ENCODE results near the gene ETHE1. TPM values are rescaled to one million over a fixed set of nuclear protein-coding genes. Genes with fewer than 3 reads are reported as not detected.

The ETHE1 gene
- total and polyA plus RNA-seq, 2 of the 8 experiments (the other 6 are each of a cell fraction or from before 2014, with no cell fraction given): 19.9 to 96.0 TPM

DNA sequence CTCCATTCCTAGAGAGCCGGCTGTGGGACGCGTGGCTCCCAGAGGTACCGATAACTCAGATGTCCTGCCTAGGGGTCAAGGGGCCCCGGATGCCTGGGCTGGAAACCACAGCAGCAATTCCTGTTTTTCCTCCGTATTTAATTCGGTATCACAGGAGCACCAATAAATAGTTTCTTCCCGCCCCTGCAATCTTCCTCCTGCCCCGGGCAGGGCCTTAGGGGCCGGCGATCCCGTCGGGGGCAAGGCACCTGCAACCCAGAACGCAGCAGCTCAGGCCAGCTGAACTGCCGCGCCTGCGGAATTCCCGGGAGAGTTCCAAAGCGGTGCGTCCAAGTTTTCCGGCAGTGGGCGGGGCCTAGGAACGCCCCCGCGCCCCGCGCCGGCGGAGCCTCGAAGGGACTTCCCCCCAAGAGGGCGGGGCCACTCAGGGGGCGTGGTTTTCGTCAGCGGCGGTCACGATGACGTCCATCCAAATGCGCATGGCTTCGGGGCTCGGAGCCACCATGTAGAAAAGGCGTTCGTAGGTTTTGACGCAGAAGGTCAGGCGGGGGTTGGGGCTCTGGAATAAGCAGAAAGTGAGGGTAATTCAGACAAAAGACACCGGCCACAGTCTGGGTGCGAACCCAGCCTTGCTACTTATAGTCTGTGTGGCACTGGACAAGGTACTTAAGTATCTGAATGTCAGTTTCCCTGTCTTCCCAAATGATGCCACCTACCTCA, 51.9 kb downstream of the ETHE1 start (continued):
- TF ChIP-seq, protein P1, sequence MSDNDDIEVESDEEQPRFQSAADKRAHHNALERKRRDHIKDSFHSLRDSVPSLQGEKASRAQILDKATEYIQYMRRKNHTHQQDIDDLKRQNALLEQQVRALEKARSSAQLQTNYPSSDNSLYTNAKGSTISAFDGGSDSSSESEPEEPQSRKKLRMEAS (IDR thresholded peaks at IDR 0.05): peak; percentile 82
- TF ChIP-seq TEAD4 (IDR thresholded peaks at IDR 0.05; ENCODE audit: low read depth, low read length): peak; percentile 37; the same call in 1 of the 2 replicates
- no peak; the same call in 1 of the 2 replicates for TF ChIP-seq BRCA1 (IDR thresholded peaks at IDR 0.05; ENCODE audit: low read depth, low read length)
- TF ChIP-seq EZH2 (IDR thresholded peaks at IDR 0.05; ENCODE audit: low read depth, low read length, severe bottlenecking): no peak
- TF ChIP-seq CBX8 (IDR thresholded peaks at IDR 0.05; ENCODE audit: borderline replicate concordance, low read depth, low read length): no peak
- TF ChIP-seq CREB1 (IDR thresholded peaks at IDR 0.05): peak; percentile 95
- TF ChIP-seq, protein P2, sequence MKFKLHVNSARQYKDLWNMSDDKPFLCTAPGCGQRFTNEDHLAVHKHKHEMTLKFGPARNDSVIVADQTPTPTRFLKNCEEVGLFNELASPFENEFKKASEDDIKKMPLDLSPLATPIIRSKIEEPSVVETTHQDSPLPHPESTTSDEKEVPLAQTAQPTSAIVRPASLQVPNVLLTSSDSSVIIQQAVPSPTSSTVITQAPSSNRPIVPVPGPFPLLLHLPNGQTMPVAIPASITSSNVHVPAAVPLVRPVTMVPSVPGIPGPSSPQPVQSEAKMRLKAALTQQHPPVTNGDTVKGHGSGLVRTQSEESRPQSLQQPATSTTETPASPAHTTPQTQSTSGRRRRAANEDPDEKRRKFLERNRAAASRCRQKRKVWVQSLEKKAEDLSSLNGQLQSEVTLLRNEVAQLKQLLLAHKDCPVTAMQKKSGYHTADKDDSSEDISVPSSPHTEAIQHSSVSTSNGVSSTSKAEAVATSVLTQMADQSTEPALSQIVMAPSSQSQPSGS (IDR thresholded peaks at IDR 0.05; ENCODE audit: low read length): 0 out of 2 replicates have a peak, but pooled peaks have one; percentile 28
- TF ChIP-seq SP4 (IDR thresholded peaks at IDR 0.05; ENCODE audit: low read length): peak; percentile 66; the same call in 1 of the 2 replicates
- no peak for TF ChIP-seq SUZ12 (IDR thresholded peaks at IDR 0.05; ENCODE audit: low read length)
- no peak for TF ChIP-seq HDAC2 (IDR thresholded peaks at IDR 0.05; ENCODE audit: borderline replicate concordance in 1 of 2, low read depth in 2 of 2, low read length in 2 of 2)
- no peak for TF ChIP-seq MAFK (IDR thresholded peaks at IDR 0.05; ENCODE audit: low read depth, low read length)
- TF ChIP-seq, protein P3, sequence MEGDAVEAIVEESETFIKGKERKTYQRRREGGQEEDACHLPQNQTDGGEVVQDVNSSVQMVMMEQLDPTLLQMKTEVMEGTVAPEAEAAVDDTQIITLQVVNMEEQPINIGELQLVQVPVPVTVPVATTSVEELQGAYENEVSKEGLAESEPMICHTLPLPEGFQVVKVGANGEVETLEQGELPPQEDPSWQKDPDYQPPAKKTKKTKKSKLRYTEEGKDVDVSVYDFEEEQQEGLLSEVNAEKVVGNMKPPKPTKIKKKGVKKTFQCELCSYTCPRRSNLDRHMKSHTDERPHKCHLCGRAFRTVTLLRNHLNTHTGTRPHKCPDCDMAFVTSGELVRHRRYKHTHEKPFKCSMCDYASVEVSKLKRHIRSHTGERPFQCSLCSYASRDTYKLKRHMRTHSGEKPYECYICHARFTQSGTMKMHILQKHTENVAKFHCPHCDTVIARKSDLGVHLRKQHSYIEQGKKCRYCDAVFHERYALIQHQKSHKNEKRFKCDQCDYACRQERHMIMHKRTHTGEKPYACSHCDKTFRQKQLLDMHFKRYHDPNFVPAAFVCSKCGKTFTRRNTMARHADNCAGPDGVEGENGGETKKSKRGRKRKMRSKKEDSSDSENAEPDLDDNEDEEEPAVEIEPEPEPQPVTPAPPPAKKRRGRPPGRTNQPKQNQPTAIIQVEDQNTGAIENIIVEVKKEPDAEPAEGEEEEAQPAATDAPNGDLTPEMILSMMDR (IDR thresholded peaks at IDR 0.05; ENCODE audit: control extremely low read depth in 1 of 3, insufficient read depth in 1 of 3, low read depth in 1 of 3, low read length in 3 of 3): no peak
- TF ChIP-seq SP1 (IDR thresholded peaks at IDR 0.05; ENCODE audit: low read depth, low read length): peak; percentile 76; the same call in 1 of the 2 replicates
- peak in 1 of 2 experiments; percentile 60; a peak in 2 of 3 replicates for TF ChIP-seq POLR2A (IDR thresholded peaks at IDR 0.05; ENCODE audit: control extremely low read depth in 1 of 2, low read depth in 2 of 2, low read length in 2 of 2)

Data from H1 (cell line).